H4 (cell line): ENCODE results near the gene GK2. TPM values are rescaled to one million over a fixed set of nuclear protein-coding genes. Genes with fewer than 3 reads are reported as not detected.

Source experiments
- DNase-seq: peaks from one replicate; pipeline ENCODE4 v3.0.0-alpha.2; 2015; ENCODE audit warnings: low spot score
- total RNA-seq: library from RNA; depleted of rRNA; stranded (reverse); fragments of >200 nt; shearing (Covaris generic); gene quantifications from 2 replicates; pipeline ENCODE4 v1.2.3, GENCODE V29; 2014; rRNA removed

Gene GK2
- not detected in 2 replicates for total RNA-seq

GRCh38 chr4:79408063-79408462, at the start of gene GK2:
GK2 (minus strand) TSS chr4:79408228; CDS start chr4:79408200, 28 bp downstream.
- no peak for DNase-seq

GRCh38 chr4:79455216-79455615, 47.2 kb upstream of the GK2 start:
- DNase-seq = no peak

GRCh38 chr4:79454656-79455055, 46.6 kb upstream of the GK2 start:
- DNase-seq = no peak

GRCh38 chr4:79450053-79450452, 42.0 kb upstream of the GK2 start:
- DNase-seq = no peak

- no peak for DNase-seq
Observed at GRCh38 chr4:79446145-79446544, 38.1 kb upstream of the GK2 start.

GRCh38 chr4:79445371-79445781, 37.3 kb upstream of the GK2 start:
- no peak for DNase-seq

GRCh38 chr4:79442422-79442821, 34.4 kb upstream of the GK2 start:
- no peak for DNase-seq

- DNase-seq = no peak
Observed at GRCh38 chr4:79439489-79439888, 31.5 kb upstream of the GK2 start.

GRCh38 chr4:79431839-79432238, 23.8 kb upstream of the GK2 start:
- no peak for DNase-seq

- DNase-seq = no peak
Observed at GRCh38 chr4:79429113-79429903, 21.3 kb upstream of the GK2 start.

- DNase-seq = no peak
Observed at GRCh38 chr4:79426989-79427388, 19.0 kb upstream of the GK2 start.

GRCh38 chr4:79425586-79425985, 17.6 kb upstream of the GK2 start:
- no peak for DNase-seq

- DNase-seq = no peak
Observed at GRCh38 chr4:79421483-79421882, 13.5 kb upstream of the GK2 start.

GRCh38 chr4:79413886-79414285, 5.9 kb upstream of the GK2 start:
- DNase-seq = no peak

- no peak for DNase-seq
Observed at GRCh38 chr4:79413032-79413885, 5.2 kb upstream of the GK2 start.

- DNase-seq = no peak
Observed at GRCh38 chr4:79404666-79405065, 3.4 kb downstream of the GK2 start.

GRCh38 chr4:79403356-79403755, 4.7 kb downstream of the GK2 start:
- no peak for DNase-seq

- DNase-seq = no peak
Observed at GRCh38 chr4:79402332-79402851, 5.6 kb downstream of the GK2 start.

- no peak for DNase-seq
Observed at GRCh38 chr4:79399076-79399475, 9.0 kb downstream of the GK2 start.

GRCh38 chr4:79397951-79398350, 10.1 kb downstream of the GK2 start:
- no peak for DNase-seq

- no peak for DNase-seq
Observed at GRCh38 chr4:79396794-79397193, 11.2 kb downstream of the GK2 start.

GRCh38 chr4:79395841-79396240, 12.2 kb downstream of the GK2 start:
- no peak for DNase-seq

GRCh38 chr4:79390890-79391289, 17.1 kb downstream of the GK2 start:
- DNase-seq = no peak
